HepG2 (cell line): ENCODE measurements around the gene PRDX5. TPM values are rescaled to one million over a fixed set of nuclear protein-coding genes. Genes with fewer than 3 reads are reported as not detected.
A peak's percentile ranks its signal among the peaks of the same experiment; 100 is the strongest.

Source experiments
- HOXA3 ChIP-seq: sonication (generic); formaldehyde crosslinking; IDR thresholded peaks from 2 replicates; pipeline ENCODE4 v1.5.0; 2020; ENCODE audit warnings: missing genetic modification reagents
- HOXD1 ChIP-seq: sonication (generic); formaldehyde crosslinking; IDR thresholded peaks from 2 replicates; pipeline ENCODE4 v1.5.0; 2020; ENCODE audit warnings: missing genetic modification reagents
- SP2 ChIP-seq: sonication (generic); formaldehyde crosslinking; IDR thresholded peaks from 2 replicates; pipeline ENCODE4 v1.5.1; 2020; ENCODE audit warnings: mild to moderate bottlenecking, missing genetic modification reagents
- U2AF1 ChIP-seq: fragments of 200-400 bp; formaldehyde crosslinking; optimal IDR thresholded peaks from 2 replicates; pipeline ENCODE3; 2017; ENCODE audit warnings: mild to moderate bottlenecking, low read depth, low read length
- ZNF331 ChIP-seq: sonication (generic); formaldehyde crosslinking; IDR thresholded peaks from 2 replicates; pipeline ENCODE4 v1.4.0; 2020; ENCODE audit warnings: missing genetic modification reagents
- ZNF546 ChIP-seq: sonication (generic); formaldehyde crosslinking; conservative IDR thresholded peaks from 2 replicates; pipeline ENCODE4 v1.8.1; 2023; ENCODE audit warnings: mild to moderate bottlenecking, missing genetic modification reagents
- ZNF605 ChIP-seq: sonication (generic); formaldehyde crosslinking; IDR thresholded peaks from 2 replicates; pipeline ENCODE4 v1.8.0; 2022; ENCODE audit warnings: mild to moderate bottlenecking, missing genetic modification reagents
- ZNF720 ChIP-seq: sonication (generic); formaldehyde crosslinking; IDR thresholded peaks from 2 replicates; pipeline ENCODE4 v1.4.0; 2020; ENCODE audit warnings: missing genetic modification reagents
- polyA plus RNA-seq, 8 experiments: library from polyadenylated mRNA; depleted of rRNA in 3 of 8; stranded (reverse) in 7 of 8; unstranded in 1 of 8; fragments of >200 nt; fragmentation: Illumina TruSeq in 4 of 8; extraction: Trizol in 4 of 8; gene quantifications; 2 replicates each; pipeline versions ENCODE4 v1.2.1 to v1.2.3, GENCODE V29; 2011 to 2016; ENCODE audit warnings: low read depth in 4 of 8, missing spikeins in 1 of 8, mixed read lengths in 1 of 8; ENCODE audit not compliant: insufficient read depth in 1 of 8
- total RNA-seq, 5 experiments: library from RNA; depleted of rRNA; stranded (reverse); fragments of >200 nt; fragmentation: Illumina TruSeq; extraction: Trizol; gene quantifications; 2 replicates each; pipeline ENCODE4 v1.2.3, GENCODE V29; 2016; ENCODE audit warnings: low read depth in 1 of 5
- TF ChIP-seq, protein P1 (sequence below): IDR thresholded peaks from 2 replicates; pipeline ENCODE4 v1.4.0; 2020; ENCODE audit warnings: mild to moderate bottlenecking, missing genetic modification reagents
- TF ChIP-seq, protein P2 (sequence below): sonication (generic); formaldehyde crosslinking; IDR thresholded peaks from 2 replicates; pipeline ENCODE4 v1.4.0; 2020; ENCODE audit warnings: missing genetic modification reagents
- TF ChIP-seq, protein P3 (sequence below): sonication (generic); formaldehyde crosslinking; IDR thresholded peaks from 2 replicates; pipeline ENCODE4 v1.4.0; 2020; ENCODE audit warnings: missing genetic modification reagents, borderline replicate concordance
- TF ChIP-seq, protein P4 (sequence below): sonication (generic); formaldehyde crosslinking; IDR thresholded peaks from 2 replicates; pipeline ENCODE4 v1.5.1; 2020; ENCODE audit warnings: missing genetic modification reagents, mild to moderate bottlenecking, borderline replicate concordance
- TF ChIP-seq, protein P5 (sequence below): IDR thresholded peaks from 2 replicates; pipeline ENCODE4 v1.6.1; 2012; ENCODE audit warnings: low read length, improper control_type of control experiment

The PRDX5 gene
- total and polyA plus RNA-seq, 2 of the 13 experiments (the other 11 are each of a cell fraction or from before 2014, with no cell fraction given): 215 to 311 TPM

DNA sequence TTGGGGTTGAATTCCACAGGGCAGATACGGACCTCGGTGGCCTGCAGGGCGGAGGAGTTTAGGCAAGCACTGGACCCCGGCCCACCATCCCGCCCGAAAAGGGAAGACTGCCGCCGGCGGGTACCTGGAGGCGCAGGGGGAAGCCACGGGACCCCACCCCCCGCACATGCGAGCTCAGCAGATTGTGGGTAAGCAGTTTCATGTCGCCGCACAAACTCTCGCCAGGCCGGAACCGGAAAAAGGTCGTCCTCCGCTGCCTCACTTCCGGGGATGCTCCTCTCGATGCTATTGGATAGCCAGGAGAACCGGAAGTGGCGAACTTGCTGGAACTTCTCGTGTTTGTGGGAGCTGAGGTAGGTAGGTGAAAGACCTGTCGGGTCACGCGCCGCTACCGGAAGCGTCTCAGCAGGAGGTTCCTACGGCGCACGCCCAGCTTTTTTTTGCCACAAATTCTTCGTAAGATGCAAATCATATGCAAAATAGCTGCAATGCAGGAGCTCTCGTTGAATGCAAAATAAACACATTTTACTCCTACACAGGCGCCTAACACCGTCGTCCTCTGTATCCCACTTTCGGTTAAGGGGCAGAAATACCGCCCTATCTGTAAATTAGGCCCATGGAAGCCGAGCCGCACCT lies 478 bp upstream of the PRDX5 start, which contains the start of gene TRMT112 (continued):
- TF ChIP-seq, protein P1, sequence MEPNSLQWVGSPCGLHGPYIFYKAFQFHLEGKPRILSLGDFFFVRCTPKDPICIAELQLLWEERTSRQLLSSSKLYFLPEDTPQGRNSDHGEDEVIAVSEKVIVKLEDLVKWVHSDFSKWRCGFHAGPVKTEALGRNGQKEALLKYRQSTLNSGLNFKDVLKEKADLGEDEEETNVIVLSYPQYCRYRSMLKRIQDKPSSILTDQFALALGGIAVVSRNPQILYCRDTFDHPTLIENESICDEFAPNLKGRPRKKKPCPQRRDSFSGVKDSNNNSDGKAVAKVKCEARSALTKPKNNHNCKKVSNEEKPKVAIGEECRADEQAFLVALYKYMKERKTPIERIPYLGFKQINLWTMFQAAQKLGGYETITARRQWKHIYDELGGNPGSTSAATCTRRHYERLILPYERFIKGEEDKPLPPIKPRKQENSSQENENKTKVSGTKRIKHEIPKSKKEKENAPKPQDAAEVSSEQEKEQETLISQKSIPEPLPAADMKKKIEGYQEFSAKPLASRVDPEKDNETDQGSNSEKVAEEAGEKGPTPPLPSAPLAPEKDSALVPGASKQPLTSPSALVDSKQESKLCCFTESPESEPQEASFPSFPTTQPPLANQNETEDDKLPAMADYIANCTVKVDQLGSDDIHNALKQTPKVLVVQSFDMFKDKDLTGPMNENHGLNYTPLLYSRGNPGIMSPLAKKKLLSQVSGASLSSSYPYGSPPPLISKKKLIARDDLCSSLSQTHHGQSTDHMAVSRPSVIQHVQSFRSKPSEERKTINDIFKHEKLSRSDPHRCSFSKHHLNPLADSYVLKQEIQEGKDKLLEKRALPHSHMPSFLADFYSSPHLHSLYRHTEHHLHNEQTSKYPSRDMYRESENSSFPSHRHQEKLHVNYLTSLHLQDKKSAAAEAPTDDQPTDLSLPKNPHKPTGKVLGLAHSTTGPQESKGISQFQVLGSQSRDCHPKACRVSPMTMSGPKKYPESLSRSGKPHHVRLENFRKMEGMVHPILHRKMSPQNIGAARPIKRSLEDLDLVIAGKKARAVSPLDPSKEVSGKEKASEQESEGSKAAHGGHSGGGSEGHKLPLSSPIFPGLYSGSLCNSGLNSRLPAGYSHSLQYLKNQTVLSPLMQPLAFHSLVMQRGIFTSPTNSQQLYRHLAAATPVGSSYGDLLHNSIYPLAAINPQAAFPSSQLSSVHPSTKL (CRISPR knock-in tag): peak; percentile 41
- TF ChIP-seq, protein P2, sequence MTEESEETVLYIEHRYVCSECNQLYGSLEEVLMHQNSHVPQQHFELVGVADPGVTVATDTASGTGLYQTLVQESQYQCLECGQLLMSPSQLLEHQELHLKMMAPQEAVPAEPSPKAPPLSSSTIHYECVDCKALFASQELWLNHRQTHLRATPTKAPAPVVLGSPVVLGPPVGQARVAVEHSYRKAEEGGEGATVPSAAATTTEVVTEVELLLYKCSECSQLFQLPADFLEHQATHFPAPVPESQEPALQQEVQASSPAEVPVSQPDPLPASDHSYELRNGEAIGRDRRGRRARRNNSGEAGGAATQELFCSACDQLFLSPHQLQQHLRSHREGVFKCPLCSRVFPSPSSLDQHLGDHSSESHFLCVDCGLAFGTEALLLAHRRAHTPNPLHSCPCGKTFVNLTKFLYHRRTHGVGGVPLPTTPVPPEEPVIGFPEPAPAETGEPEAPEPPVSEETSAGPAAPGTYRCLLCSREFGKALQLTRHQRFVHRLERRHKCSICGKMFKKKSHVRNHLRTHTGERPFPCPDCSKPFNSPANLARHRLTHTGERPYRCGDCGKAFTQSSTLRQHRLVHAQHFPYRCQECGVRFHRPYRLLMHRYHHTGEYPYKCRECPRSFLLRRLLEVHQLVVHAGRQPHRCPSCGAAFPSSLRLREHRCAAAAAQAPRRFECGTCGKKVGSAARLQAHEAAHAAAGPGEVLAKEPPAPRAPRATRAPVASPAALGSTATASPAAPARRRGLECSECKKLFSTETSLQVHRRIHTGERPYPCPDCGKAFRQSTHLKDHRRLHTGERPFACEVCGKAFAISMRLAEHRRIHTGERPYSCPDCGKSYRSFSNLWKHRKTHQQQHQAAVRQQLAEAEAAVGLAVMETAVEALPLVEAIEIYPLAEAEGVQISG (CRISPR knock-in tag): peak; percentile 89
- peak; percentile 83 for TF ChIP-seq SP2 (CRISPR knock-in tag)
- no peak for TF ChIP-seq ZNF546
- TF ChIP-seq ZNF720 (CRISPR knock-in tag): no peak
- peak; percentile 78; the same call in 1 of the 2 replicates for TF ChIP-seq HOXD1 (CRISPR knock-in tag)
- TF ChIP-seq, protein P3, sequence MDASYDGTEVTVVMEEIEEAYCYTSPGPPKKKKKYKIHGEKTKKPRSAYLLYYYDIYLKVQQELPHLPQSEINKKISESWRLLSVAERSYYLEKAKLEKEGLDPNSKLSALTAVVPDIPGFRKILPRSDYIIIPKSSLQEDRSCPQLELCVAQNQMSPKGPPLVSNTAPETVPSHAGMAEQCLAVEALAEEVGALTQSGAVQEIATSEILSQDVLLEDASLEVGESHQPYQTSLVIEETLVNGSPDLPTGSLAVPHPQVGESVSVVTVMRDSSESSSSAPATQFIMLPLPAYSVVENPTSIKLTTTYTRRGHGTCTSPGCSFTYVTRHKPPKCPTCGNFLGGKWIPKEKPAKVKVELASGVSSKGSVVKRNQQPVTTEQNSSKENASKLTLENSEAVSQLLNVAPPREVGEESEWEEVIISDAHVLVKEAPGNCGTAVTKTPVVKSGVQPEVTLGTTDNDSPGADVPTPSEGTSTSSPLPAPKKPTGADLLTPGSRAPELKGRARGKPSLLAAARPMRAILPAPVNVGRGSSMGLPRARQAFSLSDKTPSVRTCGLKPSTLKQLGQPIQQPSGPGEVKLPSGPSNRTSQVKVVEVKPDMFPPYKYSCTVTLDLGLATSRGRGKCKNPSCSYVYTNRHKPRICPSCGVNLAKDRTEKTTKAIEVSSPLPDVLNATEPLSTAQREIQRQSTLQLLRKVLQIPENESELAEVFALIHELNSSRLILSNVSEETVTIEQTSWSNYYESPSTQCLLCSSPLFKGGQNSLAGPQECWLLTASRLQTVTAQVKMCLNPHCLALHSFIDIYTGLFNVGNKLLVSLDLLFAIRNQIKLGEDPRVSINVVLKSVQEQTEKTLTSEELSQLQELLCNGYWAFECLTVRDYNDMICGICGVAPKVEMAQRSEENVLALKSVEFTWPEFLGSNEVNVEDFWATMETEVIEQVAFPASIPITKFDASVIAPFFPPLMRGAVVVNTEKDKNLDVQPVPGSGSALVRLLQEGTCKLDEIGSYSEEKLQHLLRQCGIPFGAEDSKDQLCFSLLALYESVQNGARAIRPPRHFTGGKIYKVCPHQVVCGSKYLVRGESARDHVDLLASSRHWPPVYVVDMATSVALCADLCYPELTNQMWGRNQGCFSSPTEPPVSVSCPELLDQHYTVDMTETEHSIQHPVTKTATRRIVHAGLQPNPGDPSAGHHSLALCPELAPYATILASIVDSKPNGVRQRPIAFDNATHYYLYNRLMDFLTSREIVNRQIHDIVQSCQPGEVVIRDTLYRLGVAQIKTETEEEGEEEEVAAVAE: no peak
- peak; percentile 84 for TF ChIP-seq HOXA3
- TF ChIP-seq, protein P4, sequence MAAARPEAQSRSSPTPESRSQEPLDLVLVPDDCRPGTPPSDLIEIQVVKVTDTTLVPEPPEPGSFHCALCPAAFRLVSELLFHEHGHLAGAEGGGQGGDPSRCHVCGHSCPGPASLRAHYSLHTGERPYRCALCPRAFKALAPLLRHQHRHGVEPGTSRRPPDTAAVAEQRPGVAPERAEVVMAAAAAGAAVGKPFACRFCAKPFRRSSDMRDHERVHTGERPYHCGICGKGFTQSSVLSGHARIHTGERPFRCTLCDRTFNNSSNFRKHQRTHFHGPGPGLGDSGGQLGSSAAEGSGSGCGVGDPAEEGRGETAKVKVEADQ (CRISPR knock-in tag): peak; percentile 100
- TF ChIP-seq, protein P5, sequence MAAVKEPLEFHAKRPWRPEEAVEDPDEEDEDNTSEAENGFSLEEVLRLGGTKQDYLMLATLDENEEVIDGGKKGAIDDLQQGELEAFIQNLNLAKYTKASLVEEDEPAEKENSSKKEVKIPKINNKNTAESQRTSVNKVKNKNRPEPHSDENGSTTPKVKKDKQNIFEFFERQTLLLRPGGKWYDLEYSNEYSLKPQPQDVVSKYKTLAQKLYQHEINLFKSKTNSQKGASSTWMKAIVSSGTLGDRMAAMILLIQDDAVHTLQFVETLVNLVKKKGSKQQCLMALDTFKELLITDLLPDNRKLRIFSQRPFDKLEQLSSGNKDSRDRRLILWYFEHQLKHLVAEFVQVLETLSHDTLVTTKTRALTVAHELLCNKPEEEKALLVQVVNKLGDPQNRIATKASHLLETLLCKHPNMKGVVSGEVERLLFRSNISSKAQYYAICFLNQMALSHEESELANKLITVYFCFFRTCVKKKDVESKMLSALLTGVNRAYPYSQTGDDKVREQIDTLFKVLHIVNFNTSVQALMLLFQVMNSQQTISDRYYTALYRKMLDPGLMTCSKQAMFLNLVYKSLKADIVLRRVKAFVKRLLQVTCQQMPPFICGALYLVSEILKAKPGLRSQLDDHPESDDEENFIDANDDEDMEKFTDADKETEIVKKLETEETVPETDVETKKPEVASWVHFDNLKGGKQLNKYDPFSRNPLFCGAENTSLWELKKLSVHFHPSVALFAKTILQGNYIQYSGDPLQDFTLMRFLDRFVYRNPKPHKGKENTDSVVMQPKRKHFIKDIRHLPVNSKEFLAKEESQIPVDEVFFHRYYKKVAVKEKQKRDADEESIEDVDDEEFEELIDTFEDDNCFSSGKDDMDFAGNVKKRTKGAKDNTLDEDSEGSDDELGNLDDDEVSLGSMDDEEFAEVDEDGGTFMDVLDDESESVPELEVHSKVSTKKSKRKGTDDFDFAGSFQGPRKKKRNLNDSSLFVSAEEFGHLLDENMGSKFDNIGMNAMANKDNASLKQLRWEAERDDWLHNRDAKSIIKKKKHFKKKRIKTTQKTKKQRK: no peak
- no peak for TF ChIP-seq U2AF1
- TF ChIP-seq ZNF331 (CRISPR knock-in tag): 0 out of 2 replicates have a peak, but pooled peaks have one; percentile 33
- peak; percentile 56 for TF ChIP-seq ZNF605 (CRISPR knock-in tag)
